Esophagus muscularis mucosa (tissue), 4 donors: Measurements from ENCODE around the gene KCNIP3. TPM values are rescaled to one million over a fixed set of nuclear protein-coding genes. Genes with fewer than 3 reads are reported as not detected.
A peak's percentile ranks its signal among the peaks of the same experiment; 100 is the strongest.

Source experiments
- DNase-seq: peaks from one replicate; pipeline ENCODE4 v3.0.0-alpha.2; 2017; ENCODE audit errors: extremely low spot score
- H3K27ac ChIP-seq, 4 donors: fragments of 200-600 bp; sonication (generic); replicated peaks in 1 of 4; 1 replicate in 3 of 4; 2 replicates in 1 of 4; pipeline ENCODE4 v1.5.1; 2016 to 2019; ENCODE audit warnings: mild to moderate bottlenecking in 1 of 4
- H3K27me3 ChIP-seq, 4 donors: fragments of 200-600 bp; sonication (generic); one replicate each; pipeline versions ENCODE4 v1.5.1 to v1.6.0; 2016 to 2019
- H3K36me3 ChIP-seq, 4 donors: fragments of 200-600 bp; sonication (generic); one replicate each; pipeline ENCODE4 v1.5.1; 2016 to 2019
- H3K4me1 ChIP-seq, 4 donors: fragments of 200-600 bp; sonication (generic); one replicate each; pipeline ENCODE4 v1.5.1; 2016 to 2019
- H3K4me3 ChIP-seq, 4 donors: fragments of 200-600 bp; sonication (generic); 1 replicate in 2 of 4; 2 replicates in 2 of 4; pipeline ENCODE4 v1.5.1; 2016 to 2019; ENCODE audit warnings: mild to moderate bottlenecking in 4 of 4, moderate library complexity in 1 of 4
- H3K9me3 ChIP-seq, 4 donors: fragments of 200-600 bp; sonication (generic); 1 replicate in 3 of 4; 2 replicates in 1 of 4; pipeline ENCODE4 v1.5.1; 2016 to 2019
- CTCF ChIP-seq, 3 experiments: fragments of 200-600 bp in 2 of 3; fragments of 450-650 bp in 1 of 3; sonication (generic) in 2 of 3; IDR thresholded peaks; one replicate each; pipeline ENCODE4 v1.5.1; 2017 to 2019; ENCODE audit warnings: antibody characterized with exemption in 3 of 3, mild to moderate bottlenecking in 2 of 3, moderate library complexity in 1 of 3
- EP300 ChIP-seq: sonication (generic); formaldehyde crosslinking; IDR thresholded peaks from one replicate; pipeline ENCODE4 v1.6.1; 2017; ENCODE audit warnings: antibody characterized with exemption
- POLR2A ChIP-seq: fragments of 450-650 bp; IDR thresholded peaks from one replicate; pipeline ENCODE4 v1.6.1; 2017; ENCODE audit warnings: antibody characterized with exemption, moderate library complexity, mild to moderate bottlenecking, low read depth
- POLR2AphosphoS5 ChIP-seq, 2 donors: sonication (generic); formaldehyde crosslinking; IDR thresholded peaks; one replicate each; pipeline ENCODE4 v1.6.1; 2017; ENCODE audit warnings: antibody characterized with exemption in 2 of 2
- WGBS: methylation state at CpG from one replicate; pipeline ENCODE4 v1.1.5; 2018; 5-methylcytosine and 5-hydroxymethylcytosine counted together
- intact Hi-C: fragments of 100-400 bp; cut with DNase I; formaldehyde crosslinking; loops from one replicate; pipeline ENCODE4 v1.15.1; 2023
- total RNA-seq, 4 donors: library from RNA; depleted of rRNA; stranded (reverse); fragments of >200 nt; gene quantifications; one replicate each; pipeline versions ENCODE4 v1.1.0 to v1.2.1, GENCODE V29; 2016

KCNIP3 gene
- total RNA-seq: 10 to 100 TPM; 15.8 to 29.9 (median 23.0) TPM

- Histone ChIP-seq H3K27ac (no peak within 1 kb of the TSS), H3K4me1 (peaks cover 0 to 24% (median 0%) of the 10 kb centered on the region in 4 donors), H3K9me3 (peaks cover 0 to 5% (median 1%) of the 10 kb centered on the region in 4 donors), H3K27me3 (peaks cover 0 to 46% (median 0%) of the 10 kb centered on the region in 4 donors), H3K4me3 (peak within 1 kb of the TSS in 2 of 4 donors; percentile 1 to 16), H3K36me3 (no peaks in the 10 kb centered on the region)
- intact Hi-C loops: no loop called here
- DNase-seq: no peak
- 7% methylated on average over 13 of the region's 13 CpGs for WGBS
- TF ChIP-seq POLR2A (no peak), POLR2AphosphoS5 (IDR thresholded peaks at IDR 0.05) (no peak), EP300 (no peak), CTCF (IDR thresholded peaks at IDR 0.05) (no peak)
Observed at GRCh38 chr2:95296880-95297487, at the start of gene KCNIP3. Gene KCNIP3 (plus strand): TSS chr2:95297347. CDS start chr2:95297439, 92 bp downstream.

DNA sequence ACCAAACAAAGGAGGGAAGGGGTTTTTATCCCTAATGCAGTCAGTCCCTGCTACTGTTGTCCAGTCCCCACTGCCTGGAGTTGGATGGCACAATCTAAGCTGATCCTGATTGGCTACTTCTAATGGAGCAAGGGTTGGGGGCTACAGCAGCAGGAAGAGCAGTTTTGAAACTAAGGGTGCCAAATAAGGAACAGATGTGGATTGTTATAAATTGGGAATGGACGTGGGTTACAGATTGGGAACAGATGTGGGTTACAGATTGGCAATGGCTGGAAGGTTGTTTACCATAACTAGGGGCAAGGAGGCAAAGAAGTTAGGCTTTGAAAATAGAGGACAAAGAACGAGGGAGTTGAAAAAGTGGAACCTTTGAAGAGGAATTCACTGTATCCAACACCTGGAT lies 38.9 kb upstream of the KCNIP3 start:
- Histone ChIP-seq H3K27me3 (no peaks in the 10 kb centered on the region), H3K36me3 (no peaks in the 10 kb centered on the region), H3K27ac (no peak overlapping the region), H3K4me1 (no peaks in the 10 kb centered on the region), H3K4me3 (no peak overlapping the region), H3K9me3 (peaks cover 0 to 17% (median 8%) of the 10 kb centered on the region in 4 donors)
- 59% methylated on average over 2 of the region's 2 CpGs for WGBS
- TF ChIP-seq POLR2AphosphoS5 (IDR thresholded peaks at IDR 0.05): no peak
- TF ChIP-seq CTCF (IDR thresholded peaks at IDR 0.05): no peak
- no peak for TF ChIP-seq EP300
- no peak for TF ChIP-seq POLR2A
- intact Hi-C loops: no loop called here
- no peak for DNase-seq

DNA sequence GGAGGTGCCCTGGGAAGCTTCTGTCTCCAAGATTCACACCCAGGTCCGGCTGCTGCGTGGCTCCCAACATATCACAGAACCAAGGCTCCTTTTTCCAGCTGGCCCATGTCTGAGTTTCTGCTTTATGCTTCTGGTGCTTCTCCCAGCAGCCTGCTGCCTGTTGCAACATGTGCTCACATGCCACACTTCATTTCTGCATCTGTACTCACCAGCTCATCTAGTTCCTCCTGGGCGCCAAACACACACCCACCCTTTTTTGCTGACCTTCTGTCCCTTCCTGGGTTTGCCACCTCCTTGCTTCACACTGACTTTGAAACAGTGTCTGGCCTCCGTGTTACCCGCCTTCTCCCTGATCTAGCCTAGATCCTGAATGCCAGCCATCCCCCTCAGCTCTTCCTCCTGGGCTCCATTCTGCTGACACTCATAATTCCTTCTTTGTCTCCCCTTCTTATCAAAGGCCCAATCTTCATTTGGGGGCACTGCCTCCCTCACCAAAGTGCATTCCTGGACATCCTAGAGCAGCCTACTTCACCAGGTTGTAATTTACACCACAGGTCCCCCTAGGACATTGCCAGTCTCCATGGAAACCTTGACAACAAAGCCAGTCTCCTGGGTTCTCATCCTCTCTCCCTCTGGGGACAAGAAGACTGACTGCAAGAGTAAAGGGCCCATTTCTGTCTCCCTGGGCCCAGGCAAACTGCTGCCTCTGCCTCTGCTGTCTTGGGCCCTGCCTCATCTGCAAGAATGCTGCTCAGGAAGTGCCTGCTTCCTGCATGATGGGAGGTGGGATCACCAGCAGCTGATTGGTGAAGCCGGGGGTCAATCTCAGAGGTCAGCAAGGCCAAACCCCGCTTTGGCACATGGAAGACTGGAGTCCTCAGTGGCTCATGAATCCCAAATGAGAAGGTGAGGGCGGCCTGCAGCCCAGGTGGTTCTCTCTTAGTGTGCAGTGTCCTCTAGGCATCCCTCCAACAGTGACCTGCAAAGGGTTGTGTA lies 36.8 kb upstream of the KCNIP3 start:
- TF ChIP-seq POLR2AphosphoS5 (IDR thresholded peaks at IDR 0.05) (no peak), CTCF (IDR thresholded peaks at IDR 0.05) (no peak), POLR2A (no peak), EP300 (no peak)
- intact Hi-C loops: no loop called here
- no peaks in the 10 kb centered on the region for H3K36me3 ChIP-seq
- WGBS: 77% methylated on average over 5 of the region's 8 CpGs
- H3K4me1 ChIP-seq: peaks cover 0 to 9% (median 2%) of the 10 kb centered on the region in 4 donors
- DNase-seq: peak; percentile 70
- no peak overlapping the region for H3K4me3 ChIP-seq
- no peaks in the 10 kb centered on the region for H3K27me3 ChIP-seq
- peaks cover 0 to 17% (median 8%) of the 10 kb centered on the region in 4 donors for H3K9me3 ChIP-seq
- no peak overlapping the region for H3K27ac ChIP-seq

DNA sequence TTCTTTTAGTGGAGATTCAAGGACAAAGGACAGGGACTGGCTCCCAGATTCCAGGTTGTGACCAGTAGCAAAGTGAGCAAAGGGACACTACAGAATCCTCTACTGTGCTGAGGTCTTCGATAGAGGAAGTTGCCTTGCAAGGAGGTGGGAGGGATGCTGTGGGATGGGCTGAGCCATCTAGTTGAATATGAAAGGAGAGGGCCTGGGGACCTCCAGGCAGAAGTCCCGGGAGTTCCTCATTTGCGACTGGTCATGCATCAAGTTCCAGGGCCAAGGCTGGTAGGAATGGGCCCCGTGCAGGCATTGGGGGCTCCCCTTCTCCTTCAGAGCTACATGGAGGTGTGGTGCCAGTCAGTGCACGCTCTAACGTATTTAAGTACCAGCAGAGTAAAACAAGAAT lies 35.5 kb upstream of the KCNIP3 start:
- intact Hi-C loops: no loop called here
- Histone ChIP-seq H3K9me3 (peaks cover 0 to 17% (median 8%) of the 10 kb centered on the region in 4 donors), H3K4me1 (peaks cover 0 to 9% (median 2%) of the 10 kb centered on the region in 4 donors), H3K27ac (no peak overlapping the region), H3K4me3 (no peak overlapping the region), H3K27me3 (no peaks in the 10 kb centered on the region), H3K36me3 (no peaks in the 10 kb centered on the region)
- TF ChIP-seq EP300 (no peak), POLR2A (no peak), CTCF (IDR thresholded peaks at IDR 0.05) (no peak), POLR2AphosphoS5 (IDR thresholded peaks at IDR 0.05) (no peak)
- 66% methylated on average over 5 of the region's 6 CpGs for WGBS
- no peak for DNase-seq
